MM.1S (cell line): Measurements from ENCODE around the gene YWHAE.

Experiments
- CTCF ChIP-seq: fragments of 300-600 bp; sonication (generic); IDR thresholded peaks from 2 replicates; pipeline ENCODE4 v1.5.1; 2016; ENCODE audit warnings: antibody characterized with exemption, low read length, mixed read lengths
- EZH2 ChIP-seq: fragments of 300-600 bp; sonication (generic); optimal IDR thresholded peaks from 2 replicates; pipeline ENCODE3; 2017; ENCODE audit warnings: low read depth, mild to moderate bottlenecking, antibody characterized with exemption, low read length, mixed read lengths
- EZH2phosphoT487 ChIP-seq: fragments of 300-600 bp; sonication (generic); IDR thresholded peaks from 2 replicates; pipeline ENCODE4 v1.6.1; 2018; ENCODE audit warnings: antibody characterized with exemption, low read length

- TF ChIP-seq CTCF (no peak), EZH2 (no peak), EZH2phosphoT487 (no peak)
These were observed 49.5 kb upstream of the YWHAE start for GRCh38 chr17:1449412-1449967.
